ENCODE results near the gene SLC9C1.

- TF ChIP-seq ZFX (IDR thresholded peaks at IDR 0.05; ENCODE audit: borderline replicate concordance) (no peak), CTCF (IDR thresholded peaks at IDR 0.05) (no peak)
These were observed 156.2 kb downstream of the SLC9C1 start for GRCh38 chr3:112137781-112138180.

Data from 22Rv1 (cell line).